GM18498 (cell line): Measurements from ENCODE around the gene SMARCC1.

Experiments
- ATAC-seq: cut with Tn5 transposase; IDR thresholded peaks from one replicate; pipeline ENCODE4 v1.9.1; 2021; ENCODE audit warnings: mild to moderate bottlenecking, moderate library complexity; ENCODE audit not compliant: unreplicated experiment

Gene SMARCC1

DNA sequence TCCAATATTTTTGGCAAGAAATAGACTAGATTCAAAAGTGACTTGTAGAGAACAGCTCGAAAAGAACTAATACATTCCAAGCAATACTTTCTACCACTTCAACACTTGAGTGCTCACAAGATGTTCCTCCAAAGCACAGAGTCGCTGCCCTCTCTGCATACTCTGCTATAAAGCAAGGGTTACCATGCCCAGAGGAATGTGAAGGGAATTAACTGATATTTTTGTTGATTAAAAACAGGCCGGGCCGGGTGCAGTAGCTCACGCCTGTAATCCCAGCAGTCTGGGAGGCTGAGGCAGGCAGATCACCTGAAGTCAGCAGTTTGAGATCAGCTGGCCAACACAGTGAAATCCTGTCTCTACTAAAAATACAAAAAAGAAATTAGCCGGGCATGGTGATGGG, 145.5 kb downstream of the SMARCC1 start:
- ATAC-seq, result no peak

DNA sequence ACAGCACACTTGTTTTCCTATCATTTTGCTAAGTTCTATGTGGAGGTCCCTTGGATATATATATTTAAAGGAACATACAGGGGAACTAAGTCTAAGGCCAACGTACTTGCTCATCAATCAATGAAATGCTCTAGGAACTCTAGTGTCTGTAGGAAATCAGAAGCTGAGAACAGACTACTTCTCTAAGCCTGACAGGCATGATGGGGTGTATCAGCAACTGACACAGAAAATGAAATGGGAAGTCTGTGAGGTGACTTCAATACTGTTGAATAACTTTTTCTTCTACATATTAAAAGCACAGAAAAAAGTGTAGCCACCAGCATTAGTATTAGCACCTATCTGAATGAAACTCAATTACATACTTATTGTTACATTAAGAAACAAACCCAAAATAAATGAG, 146.2 kb downstream of the SMARCC1 start:
- ATAC-seq, result no peak

DNA sequence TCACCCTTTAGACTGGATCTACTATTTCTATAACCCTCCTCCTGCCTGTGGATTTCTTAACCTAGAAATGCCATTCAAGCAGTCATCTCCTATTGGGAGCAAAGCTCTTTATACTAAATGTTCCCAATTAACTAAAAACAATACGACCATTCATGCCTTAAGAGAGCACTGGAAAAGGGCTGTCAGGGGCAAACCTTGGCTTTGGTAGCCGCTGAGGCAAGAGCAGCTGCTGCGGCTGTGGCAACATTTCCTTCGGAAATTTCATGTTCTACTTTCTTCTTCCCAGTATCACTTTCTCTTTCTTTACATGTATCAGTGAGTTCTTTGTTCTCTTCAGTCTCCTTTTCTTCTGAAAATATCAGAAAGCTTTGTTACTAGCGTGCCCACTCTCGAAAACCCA, 146.7 kb downstream of the SMARCC1 start:
- ATAC-seq, result no peak

DNA sequence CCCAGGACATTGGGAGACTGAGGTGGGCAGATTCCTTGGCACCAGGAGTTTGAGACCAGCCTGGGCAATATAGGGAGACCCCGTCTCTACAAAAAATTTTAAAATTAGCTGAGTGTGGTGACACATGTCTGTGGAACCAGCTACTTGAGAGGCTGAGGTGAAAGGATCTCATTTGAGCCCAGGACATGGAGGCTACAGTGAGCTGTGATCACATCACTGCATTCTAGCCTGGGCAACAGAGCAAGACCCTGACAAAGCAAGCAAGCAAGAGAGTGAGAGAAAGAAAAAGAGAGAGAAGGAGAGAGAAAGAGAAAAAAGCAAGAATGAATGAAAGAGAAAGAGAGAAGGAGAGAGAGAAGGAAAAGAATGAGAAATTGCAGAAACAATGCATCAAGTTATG, 150.9 kb downstream of the SMARCC1 start:
- no peak for ATAC-seq

DNA sequence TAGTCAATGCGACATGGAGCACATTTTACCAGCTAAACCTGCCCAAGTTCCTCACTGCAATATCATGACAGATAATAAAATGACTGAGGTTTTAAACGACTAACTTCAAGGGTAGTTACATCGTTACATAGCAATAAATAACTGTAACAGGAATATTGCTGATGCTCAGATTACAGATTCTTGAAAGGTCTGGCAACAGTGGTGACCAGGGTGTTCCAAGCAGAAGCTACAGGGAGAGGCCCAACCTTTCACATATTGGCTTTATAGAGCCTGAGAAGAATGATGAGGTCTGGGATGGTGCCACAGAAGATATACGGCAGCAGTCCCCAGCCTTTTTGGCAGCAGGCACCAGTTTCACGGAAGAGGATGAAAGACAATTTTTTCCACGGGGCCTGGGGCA, 151.9 kb downstream of the SMARCC1 start:
- ATAC-seq, result no peak

DNA sequence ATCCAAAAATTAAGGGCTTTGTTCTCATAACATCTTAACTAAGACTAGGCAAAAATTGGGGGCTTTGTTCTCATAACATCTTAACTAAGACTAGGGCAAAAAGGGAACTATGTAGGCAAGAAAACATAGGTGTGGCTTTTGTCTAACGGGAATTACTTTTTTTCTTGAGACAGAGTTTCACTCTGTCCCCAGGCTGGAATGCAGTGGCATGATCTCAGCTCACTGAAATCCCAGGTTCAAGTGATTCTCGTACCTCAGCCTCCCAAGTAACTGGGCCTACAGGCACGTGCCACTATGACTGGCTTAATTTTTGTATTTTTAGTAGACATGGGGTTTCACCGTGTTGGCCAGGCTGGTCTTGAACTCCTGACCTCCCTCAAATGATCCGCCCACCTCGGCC, 153.3 kb downstream of the SMARCC1 start:
- no peak for ATAC-seq

DNA sequence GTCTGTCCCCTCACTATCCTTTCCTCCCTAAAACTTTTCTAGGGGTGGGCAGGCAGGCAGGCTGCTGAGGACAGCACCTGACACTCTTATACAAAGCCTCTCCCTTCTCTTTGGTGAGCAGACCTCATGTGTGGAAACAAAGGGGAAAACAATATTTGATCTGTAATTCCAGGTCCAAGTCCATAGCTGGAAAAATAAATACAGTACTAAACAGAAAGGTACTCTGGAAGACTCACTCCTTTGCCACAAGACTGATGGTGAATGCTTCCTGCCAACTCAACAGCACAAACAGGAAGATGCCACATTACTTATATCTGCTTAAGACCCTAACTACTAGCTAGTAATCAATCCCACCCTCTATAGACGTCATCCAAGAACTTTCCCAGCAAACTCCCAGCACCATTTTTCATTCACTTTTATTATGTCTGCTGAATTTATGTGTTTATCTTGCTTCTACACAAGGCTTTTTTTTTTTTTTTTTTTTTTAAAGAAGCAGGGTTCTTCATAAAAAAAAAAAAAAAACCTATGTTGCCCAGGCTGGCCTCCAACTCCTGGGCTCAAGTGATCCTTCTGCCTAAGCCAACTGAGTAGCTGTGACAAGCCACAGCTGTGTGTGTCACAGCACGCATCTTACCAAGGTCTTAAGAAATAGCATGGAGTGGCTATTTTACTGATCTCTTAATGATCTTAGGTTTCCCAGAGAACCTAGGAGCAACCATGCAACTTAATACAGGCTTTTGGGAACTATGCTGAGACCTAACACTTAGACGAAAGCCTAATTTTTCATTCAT, 158.8 kb downstream of the SMARCC1 start:
- no peak for ATAC-seq

DNA sequence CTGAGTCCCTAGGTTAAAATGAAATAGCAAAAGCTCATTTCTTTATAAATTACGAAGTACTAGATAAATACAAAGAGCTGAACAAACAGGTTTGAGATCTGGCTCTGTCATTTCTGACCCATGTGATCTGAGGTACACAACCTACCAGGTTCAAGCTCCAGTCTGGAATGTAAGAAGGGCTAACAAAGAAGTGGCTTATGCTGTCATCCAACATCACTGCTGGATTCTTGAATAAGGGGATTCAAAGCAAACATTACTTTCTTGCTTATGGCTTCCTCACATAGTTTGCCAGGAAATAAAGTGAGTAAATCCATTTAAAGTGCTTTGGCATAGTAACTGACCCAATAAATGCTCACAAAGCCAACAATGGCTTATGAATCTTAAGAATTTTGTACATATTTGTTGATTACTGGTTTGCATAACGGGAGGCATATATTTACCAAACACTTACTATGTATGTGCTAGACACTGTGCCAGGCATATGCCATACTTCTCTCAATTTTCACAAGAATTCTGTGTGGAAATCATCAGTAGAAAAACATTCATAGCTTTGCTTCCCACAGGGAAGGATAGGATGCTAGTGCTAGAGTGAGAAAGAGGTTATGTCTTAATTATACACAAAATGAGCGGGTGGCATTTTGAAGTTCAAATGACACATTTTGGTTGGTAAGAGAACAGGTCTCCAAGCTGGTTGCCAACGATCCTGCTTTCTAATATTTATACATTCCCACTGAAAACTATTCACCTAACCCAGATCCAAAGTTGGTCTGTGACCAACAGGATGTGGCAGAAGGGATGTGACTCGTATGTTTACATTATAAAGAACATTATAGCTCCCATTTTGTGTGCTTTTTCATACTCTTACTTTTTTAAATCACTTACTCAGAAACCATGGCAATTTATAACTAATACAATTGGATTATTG, 164.3 kb downstream of the SMARCC1 start:
- ATAC-seq, result no peak

DNA sequence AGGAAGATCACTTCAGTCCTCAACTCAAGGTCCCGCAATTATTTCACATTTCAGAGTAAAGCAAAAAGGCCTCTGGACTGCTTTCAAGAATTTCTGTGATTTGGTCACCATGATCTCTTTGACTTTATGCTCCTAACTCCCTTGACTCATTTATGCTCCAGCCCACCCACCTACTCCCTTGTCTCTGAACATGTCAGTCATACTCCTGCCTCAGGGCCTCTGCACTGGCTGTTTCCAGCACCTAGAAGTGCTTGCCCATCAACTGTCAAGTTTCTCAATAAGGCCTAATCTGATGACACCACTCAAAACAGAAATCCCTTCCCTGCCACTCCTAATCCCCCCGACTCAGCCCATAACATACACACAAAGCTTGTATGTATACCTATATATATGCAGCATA, 166.9 kb downstream of the SMARCC1 start:
- no peak for ATAC-seq

DNA sequence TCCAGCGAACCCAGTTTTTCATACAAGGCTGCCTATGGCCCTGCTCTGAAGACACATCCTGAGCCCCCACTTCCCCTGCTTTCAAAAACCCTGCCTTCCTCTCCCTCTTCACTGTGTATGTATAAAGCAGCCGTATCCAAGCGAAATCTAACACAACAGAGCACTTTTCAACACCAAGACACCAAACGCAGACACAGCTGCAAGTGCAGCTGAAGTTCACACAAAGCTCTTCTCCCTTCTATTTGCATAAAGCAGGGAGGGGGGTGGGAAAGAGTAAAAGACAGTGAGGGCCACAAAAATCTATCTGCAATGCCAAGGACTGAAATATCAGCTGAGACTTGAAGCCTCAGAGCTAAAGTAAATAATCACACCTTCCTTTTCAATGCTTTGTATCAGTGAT, 168.0 kb downstream of the SMARCC1 start:
- no peak for ATAC-seq

DNA sequence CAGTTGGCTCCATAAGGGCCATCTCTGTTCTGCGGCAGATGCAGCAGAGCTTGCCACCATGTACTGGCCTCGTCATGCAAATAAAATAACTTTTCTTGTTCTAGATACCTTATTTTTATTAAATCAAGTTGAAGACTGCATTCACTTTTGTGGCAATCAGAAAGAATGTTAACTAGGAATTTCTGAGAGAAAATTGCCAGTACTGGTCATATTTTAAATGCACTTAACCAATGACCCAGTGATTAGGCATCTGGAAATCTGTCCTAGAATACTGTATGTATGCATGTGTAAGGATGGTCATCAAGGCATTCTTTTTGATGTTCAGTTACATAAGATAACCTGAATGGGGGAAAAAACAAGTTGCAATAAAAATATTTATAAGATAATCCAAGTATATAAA, 168.8 kb downstream of the SMARCC1 start:
- ATAC-seq, result no peak

DNA sequence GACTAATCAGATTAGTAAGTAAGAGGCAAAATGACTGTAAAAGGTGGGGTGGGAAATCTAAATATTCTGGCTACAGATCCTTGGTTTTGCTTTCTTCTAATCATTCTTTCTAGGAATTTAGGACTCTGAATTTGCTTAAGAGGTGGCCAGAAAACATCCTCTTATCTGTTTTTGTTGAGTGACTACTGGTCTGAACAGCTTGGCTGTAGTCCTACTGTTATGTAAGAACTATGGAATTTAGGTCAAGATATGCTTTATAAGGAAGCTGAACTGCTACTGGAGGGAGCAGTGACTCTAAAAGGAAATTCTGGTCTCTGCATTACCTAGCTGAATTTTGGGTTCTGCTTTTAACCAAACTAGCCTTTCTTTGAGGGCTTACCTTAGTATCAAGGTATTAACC, 169.5 kb downstream of the SMARCC1 start:
- ATAC-seq, result no peak

DNA sequence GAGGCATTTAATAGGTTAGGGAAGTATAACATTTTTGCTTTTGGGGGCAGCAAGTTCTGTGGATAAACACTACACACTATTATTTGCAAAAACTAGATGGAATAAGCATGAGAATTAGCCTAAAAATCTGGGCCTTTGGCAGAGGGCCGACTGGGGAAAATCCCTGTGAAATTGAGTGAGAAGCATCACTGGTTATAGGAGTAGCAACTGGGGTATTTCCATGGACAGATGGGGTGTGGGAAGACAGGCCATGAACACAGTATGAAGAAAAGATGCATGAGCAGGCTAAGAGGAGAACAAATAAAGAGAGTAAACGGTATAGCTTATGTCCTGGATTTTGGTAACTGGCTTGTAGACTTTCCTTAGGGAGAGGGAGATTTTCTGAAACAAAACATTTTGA, 170.1 kb downstream of the SMARCC1 start:
- ATAC-seq, result no peak

DNA sequence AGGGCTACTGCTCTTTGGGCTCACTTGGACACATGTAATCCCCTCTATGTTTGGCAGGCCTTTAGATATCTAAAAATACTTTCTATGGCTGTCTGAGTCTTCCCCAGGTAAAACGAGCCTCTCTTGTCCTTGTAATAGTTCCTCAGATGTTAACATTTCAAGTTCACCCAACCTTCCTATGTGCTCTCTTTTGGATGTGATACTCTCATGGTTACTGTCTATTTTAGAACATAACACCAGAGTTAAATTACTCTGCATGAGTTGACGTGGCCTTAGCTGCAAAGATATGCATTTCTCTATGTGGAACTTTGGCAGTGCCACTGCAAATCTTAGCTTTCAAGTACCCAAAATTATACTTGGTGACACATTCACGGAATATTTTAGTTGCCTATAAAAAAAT, 171.1 kb downstream of the SMARCC1 start:
- ATAC-seq, result no peak

DNA sequence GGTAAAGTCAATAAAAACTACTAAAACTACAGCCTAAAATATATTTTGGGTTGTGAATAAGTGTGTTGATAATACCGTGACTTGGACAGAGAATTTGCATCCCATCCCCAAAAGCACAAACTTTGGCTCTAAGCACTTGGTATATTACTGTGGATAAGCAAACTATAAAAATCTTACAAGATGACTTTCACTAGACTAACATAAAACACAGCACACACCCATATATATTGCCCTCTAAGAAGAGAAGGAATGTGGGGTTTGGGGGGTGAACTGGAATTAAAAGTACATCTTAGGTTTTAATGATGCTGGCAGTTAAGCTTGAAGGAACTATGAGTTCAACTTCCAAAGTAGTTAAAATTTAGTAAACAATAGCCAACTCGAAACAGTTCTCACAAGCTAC, 174.4 kb downstream of the SMARCC1 start:
- ATAC-seq, result no peak

DNA sequence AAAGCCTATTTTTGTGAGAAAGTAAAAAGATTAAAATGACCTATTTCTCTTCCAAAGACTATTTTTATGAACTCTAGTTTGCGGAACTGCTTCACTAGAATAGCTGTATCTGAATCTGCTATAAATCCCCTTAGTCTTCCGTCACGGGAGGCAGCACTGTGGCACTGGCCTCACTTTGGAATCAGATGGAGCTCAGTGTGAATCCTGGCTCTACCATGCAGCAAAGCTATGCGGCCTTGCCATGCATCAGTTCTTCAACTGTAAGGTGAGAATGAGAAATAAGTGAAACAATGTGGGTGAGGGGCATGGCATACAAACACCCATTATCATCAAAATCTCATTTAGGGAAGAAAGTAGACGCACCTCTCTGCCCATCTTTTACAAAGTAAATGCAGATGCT, 175.5 kb downstream of the SMARCC1 start:
- no peak for ATAC-seq

DNA sequence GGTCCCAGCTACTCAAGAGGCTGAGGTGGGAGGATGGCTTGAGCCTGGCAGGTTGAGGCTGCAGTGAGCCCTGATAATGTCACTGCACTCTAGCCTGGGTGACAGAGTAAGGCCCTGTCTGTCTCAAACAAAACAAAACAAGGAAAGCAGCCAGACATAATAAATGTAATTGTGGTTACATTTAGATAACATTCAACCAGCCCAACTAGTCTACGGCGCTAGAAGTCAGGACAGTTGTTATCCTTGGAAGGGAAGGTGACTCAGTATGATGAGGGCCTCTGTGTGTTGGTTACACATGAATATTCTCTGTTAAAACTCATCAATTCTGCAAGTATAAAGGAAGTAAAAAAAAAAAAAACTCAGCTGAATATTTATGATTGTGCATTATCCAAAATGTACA, 176.0 kb downstream of the SMARCC1 start:
- no peak for ATAC-seq

DNA sequence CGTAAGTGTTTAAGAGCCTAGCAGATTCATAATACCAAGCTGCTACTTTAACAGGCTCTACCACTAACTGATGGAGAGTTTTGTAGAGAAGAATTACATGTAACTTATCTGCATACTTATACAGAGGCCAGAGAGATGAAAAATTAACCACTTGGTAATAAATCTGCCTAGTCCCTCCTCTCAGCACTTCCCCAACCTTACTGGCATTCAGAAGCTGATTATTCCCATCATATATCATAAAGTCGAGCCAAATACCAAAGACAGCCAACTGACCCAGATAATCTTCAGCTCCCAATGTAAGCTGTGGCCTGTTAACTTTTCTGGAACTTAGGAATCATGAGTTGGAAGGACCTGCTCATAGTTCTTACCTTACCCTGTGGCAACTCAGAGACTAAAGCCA, 177.5 kb downstream of the SMARCC1 start:
- no peak for ATAC-seq

DNA sequence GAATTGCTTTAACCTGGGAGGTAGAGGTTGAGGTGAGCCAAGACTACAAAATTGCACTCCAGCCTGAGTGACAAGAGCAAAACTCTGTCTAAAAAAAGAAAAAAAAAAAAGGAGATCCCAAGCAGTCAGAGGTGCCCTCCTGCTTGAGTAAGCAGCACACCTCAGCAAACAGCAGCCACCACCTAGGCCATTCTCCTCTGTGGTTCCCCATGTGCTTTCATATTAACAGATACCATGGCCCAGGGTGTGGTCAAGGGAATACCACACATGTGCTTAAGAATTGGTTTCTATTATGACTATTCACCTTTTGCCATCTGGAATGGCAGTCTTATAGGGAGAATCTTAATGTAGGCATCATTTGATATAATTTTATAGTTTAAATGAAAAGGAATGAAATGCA, 178.4 kb downstream of the SMARCC1 start:
- ATAC-seq, result no peak

DNA sequence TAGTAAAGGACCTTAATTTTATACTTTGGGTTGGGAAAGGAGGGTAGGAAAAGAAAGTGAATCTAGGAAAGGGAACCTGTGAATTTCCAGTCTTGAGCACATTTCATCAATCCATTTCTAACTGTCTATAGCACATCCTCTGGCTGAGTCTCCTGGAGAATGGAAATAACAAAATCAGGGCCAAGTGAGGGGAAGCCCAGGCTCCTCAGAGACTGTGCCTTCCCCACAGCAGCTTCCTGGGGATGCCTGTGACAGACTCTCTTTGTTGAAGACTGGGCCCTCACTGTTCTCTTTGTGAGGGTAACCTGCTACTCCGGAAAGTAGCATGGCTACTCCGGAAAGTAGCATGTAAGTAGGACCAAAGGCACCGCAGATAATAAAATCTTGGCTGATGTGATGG, 180.4 kb downstream of the SMARCC1 start:
- ATAC-seq, result no peak

DNA sequence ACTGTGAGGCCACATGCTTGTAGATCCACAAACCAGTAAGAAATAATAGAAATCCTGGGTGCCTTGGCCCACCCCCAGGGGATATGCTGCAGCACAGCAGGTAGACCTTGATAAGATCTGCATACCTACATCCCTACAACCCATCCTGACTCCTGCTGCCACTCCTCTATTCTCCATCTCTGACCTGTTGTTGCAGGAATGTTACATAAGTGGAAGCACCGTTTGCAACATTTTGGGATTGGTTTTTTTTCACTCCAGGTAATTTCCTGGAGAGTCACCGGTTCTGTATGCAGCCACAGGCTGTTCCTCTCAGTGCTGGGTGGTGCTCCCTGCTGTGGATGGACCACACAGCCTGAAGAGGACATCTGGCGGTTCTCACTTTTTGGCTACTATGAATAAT, 186.9 kb downstream of the SMARCC1 start:
- no peak for ATAC-seq

DNA sequence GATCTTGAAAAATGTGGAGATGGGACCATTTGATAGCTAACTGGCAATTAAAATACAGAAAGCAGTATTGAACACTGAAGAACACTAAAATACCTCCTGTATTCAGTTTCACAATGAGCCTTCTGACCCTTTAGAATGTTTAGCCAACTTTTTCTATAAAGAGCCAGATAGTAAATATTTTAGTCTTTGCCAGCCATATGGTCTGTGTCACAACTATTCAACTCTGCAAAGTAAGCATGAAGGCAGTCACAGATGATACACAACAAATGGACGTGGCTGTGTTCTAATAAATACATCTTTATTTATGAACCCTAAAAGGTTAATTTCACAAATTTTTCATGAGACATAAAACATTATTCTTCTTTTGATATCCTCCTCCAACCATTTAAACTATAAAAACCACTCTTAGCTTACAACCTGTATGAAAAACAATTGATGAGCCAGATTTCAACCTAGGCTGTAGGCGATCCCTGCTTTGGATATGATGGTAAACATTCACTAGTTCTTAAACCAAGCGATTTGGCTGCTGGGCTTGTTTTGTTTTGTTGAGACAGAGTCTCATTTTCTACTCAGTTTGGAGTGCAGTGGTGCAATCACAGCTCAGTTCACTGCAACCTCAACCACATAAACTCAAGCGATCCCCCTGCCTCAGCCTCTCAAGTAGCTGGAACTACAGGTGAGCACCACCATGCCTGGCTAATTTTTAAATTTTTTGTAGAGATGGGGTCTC, 189.5 kb downstream of the SMARCC1 start:
- no peak for ATAC-seq
